Hepatocyte (in vitro differentiated cells): ENCODE data around the gene DDN. TPM values are rescaled to one million over a fixed set of nuclear protein-coding genes. Genes with fewer than 3 reads are reported as not detected.

ENCODE experiments used
- DNase-seq: peaks from one replicate; pipeline ENCODE4 v3.0.0-alpha.2; 2016; ENCODE audit warnings: low spot score
- H2AFZ ChIP-seq: fragments of 200-600 bp; sonication (generic); 2 replicates; pipeline ENCODE4 v1.6.0; 2016; ENCODE audit warnings: antibody characterized with exemption, mild to moderate bottlenecking
- H3K27ac ChIP-seq: fragments of 200-600 bp; sonication (generic); 2 replicates; pipeline ENCODE4 v1.5.1; 2016; ENCODE audit warnings: mild to moderate bottlenecking
- H3K27me3 ChIP-seq: fragments of 200-600 bp; sonication (generic); 2 replicates; pipeline ENCODE4 v1.6.1; 2016
- H3K36me3 ChIP-seq: fragments of 200-600 bp; sonication (generic); replicated peaks from 2 replicates; pipeline ENCODE4 v1.5.1; 2016; ENCODE audit warnings: low read depth; ENCODE audit not compliant: insufficient read depth
- H3K4me1 ChIP-seq: fragments of 200-600 bp; sonication (generic); 2 replicates; pipeline ENCODE4 v1.5.1; 2016; ENCODE audit warnings: mild to moderate bottlenecking, moderate library complexity; ENCODE audit not compliant: insufficient read depth
- H3K4me2 ChIP-seq: fragments of 200-600 bp; sonication (generic); 2 replicates; pipeline ENCODE4 v1.6.0; 2016
- H3K4me3 ChIP-seq: fragments of 200-600 bp; sonication (generic); 2 replicates; pipeline ENCODE4 v1.5.1; 2016; ENCODE audit warnings: mild to moderate bottlenecking
- H3K79me2 ChIP-seq: fragments of 200-600 bp; sonication (generic); 2 replicates; pipeline ENCODE4 v1.6.0; 2017; ENCODE audit warnings: mild to moderate bottlenecking
- H3K9me2 ChIP-seq: fragments of 200-600 bp; sonication (generic); replicated peaks from 2 replicates; pipeline ENCODE4 v1.6.0; 2017; ENCODE audit warnings: mild to moderate bottlenecking; ENCODE audit not compliant: insufficient read depth
- H3K9me3 ChIP-seq: fragments of 200-600 bp; sonication (generic); 2 replicates; pipeline ENCODE4 v1.5.1; 2016; ENCODE audit warnings: low read depth, mild to moderate bottlenecking
- H4K20me1 ChIP-seq: fragments of 200-600 bp; sonication (generic); 2 replicates; pipeline ENCODE4 v1.6.0; 2016; ENCODE audit warnings: mild to moderate bottlenecking; ENCODE audit not compliant: insufficient read depth, poor library complexity, severe bottlenecking
- EZH2 ChIP-seq: fragments of 200-600 bp; sonication (generic); IDR thresholded peaks from 2 replicates; pipeline ENCODE4 v1.6.1; 2016; ENCODE audit warnings: antibody characterized with exemption, mild to moderate bottlenecking, borderline replicate concordance
- EZH2phosphoT487 ChIP-seq: fragments of 200-600 bp; sonication (generic); IDR thresholded peaks from one replicate; pipeline ENCODE4 v1.6.1; 2018; ENCODE audit warnings: antibody characterized with exemption, mild to moderate bottlenecking, low read depth, moderate library complexity; ENCODE audit not compliant: unreplicated experiment, severe bottlenecking
- WGBS: methylation state at CpG from one replicate; pipeline ENCODE4 v1.1.6; 2016; ENCODE audit warnings: low lambda C conversion rate; ENCODE audit errors: missing lambda C conversion rate; 5-methylcytosine and 5-hydroxymethylcytosine counted together
- polyA plus RNA-seq: library from polyadenylated mRNA; unstranded; fragments of >200 nt; fragmentation: Nextera tagmentation; extraction: Ambion mirVana; gene quantifications from 2 replicates; pipeline ENCODE4 v1.2.1, GENCODE V29; 2016
- total RNA-seq: library from RNA; depleted of rRNA; stranded (reverse); fragments of >200 nt; gene quantifications from 2 replicates; pipeline ENCODE4 v1.2.3, GENCODE V29; 2014
- TF ChIP-seq, protein P1 (sequence below): fragments of 200-600 bp; sonication (generic); IDR thresholded peaks from 2 replicates; pipeline ENCODE4 v1.5.1; 2016; ENCODE audit warnings: antibody characterized with exemption, mild to moderate bottlenecking; ENCODE audit not compliant: poor library complexity

Gene DDN
- total and polyA plus RNA-seq, 2 experiments from 2014 or later = 0.10 TPM; not detected in 1

DNA sequence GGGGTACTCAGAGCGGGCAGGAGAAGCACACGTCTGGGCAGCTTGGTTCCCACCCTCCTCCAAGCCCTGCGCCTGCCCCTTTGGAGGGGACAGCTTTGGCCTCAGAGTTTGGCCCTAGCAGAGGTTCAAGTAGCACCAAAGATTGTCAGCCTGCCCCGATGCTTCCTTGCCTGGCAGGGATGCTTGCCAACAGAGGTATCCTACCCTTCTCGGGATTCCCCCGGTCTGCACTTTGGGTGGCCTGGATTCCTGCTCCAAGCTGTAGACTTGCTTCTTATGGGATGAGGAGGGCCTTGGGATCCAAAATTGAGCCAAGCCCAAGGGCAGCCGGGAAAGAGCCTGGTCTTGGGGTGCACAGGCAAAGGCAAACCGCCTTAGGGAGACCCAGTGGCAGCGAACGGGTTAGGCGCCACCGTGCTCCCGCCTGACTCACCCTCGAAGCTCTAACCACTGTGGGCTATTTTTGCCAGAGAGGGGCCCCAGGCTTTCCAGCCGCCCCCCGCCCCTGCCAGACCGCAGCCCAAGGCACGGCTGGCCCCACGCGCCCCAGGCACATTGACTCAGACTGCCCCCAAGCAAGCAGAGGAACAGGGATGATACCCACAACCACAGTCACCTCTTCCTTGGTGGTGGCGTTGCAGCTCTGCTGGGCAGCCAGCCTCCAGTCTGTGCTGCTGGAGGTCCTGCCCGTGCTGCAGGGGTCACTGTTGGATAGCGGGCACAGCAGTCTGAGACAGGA, 26.8 kb downstream of the DDN start:
- Histone ChIP-seq H2AFZ (no peak overlapping the region), H3K36me3 (no peaks in the 10 kb centered on the region), H3K9me3 (no peaks in the 10 kb centered on the region), H3K4me2 (no peak overlapping the region), H3K9me2 (no peaks in the 10 kb centered on the region), H3K4me3 (no peak overlapping the region), H3K27ac (no peak overlapping the region), H3K79me2 (no peaks in the 10 kb centered on the region), H3K27me3 (peaks cover 81% of the 10 kb centered on the region), H4K20me1 (no peaks in the 10 kb centered on the region), H3K4me1 (peaks cover 24% of the 10 kb centered on the region)
- no peak for DNase-seq
- TF ChIP-seq EZH2phosphoT487 = no peak
- TF ChIP-seq, protein P1, sequence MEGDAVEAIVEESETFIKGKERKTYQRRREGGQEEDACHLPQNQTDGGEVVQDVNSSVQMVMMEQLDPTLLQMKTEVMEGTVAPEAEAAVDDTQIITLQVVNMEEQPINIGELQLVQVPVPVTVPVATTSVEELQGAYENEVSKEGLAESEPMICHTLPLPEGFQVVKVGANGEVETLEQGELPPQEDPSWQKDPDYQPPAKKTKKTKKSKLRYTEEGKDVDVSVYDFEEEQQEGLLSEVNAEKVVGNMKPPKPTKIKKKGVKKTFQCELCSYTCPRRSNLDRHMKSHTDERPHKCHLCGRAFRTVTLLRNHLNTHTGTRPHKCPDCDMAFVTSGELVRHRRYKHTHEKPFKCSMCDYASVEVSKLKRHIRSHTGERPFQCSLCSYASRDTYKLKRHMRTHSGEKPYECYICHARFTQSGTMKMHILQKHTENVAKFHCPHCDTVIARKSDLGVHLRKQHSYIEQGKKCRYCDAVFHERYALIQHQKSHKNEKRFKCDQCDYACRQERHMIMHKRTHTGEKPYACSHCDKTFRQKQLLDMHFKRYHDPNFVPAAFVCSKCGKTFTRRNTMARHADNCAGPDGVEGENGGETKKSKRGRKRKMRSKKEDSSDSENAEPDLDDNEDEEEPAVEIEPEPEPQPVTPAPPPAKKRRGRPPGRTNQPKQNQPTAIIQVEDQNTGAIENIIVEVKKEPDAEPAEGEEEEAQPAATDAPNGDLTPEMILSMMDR = no peak
- TF ChIP-seq EZH2 = peak; percentile 48
- WGBS = 40% methylated on average over 21 of the region's 23 CpGs

DNA sequence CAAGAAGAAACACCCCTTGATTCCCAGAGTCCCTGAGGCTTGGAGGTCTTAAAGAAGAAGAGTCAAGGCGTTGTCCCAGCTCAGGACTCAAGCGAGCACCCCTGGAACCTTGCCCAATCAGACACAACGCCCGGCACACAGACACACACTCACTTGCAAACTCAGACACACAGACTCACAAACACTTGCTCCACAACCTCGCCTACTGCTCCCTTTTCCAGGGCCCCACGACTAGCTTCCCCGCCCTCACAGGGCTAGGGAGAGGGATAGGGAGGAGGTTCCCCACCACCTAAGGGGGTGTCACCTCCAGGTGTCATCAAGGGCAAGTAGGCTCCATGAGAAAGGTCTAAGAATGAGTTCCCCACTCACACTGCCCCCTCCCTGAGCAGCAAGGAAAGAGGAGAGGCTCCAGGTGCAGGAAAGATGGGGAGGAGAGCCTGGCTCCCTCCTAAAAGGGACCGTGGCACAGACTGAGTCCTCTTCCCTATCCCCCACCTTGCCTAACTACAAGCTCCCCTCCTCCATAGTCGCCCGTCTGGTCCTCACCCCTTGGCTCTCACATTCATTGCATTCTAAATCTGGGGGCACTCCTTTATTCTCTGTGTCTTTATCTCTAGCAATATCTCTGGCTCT, 28.4 kb downstream of the DDN start:
- no peaks in the 10 kb centered on the region for H4K20me1 ChIP-seq
- WGBS = 31% methylated on average over 10 of the region's 10 CpGs
- no peaks in the 10 kb centered on the region for H3K36me3 ChIP-seq
- H3K9me3 ChIP-seq = no peaks in the 10 kb centered on the region
- H2AFZ ChIP-seq = peak overlapping the region; percentile 17
- no peak overlapping the region for H3K4me3 ChIP-seq
- H3K27ac ChIP-seq = no peak overlapping the region
- TF ChIP-seq EZH2 (no peak), EZH2phosphoT487 (no peak)
- TF ChIP-seq, protein P1 = no peak
- no peaks in the 10 kb centered on the region for H3K79me2 ChIP-seq
- no peaks in the 10 kb centered on the region for H3K9me2 ChIP-seq
- peaks cover 65% of the 10 kb centered on the region for H3K27me3 ChIP-seq
- peaks cover 24% of the 10 kb centered on the region for H3K4me1 ChIP-seq
- peak overlapping the region; percentile 78 for H3K4me2 ChIP-seq
- DNase-seq = no peak

DNA sequence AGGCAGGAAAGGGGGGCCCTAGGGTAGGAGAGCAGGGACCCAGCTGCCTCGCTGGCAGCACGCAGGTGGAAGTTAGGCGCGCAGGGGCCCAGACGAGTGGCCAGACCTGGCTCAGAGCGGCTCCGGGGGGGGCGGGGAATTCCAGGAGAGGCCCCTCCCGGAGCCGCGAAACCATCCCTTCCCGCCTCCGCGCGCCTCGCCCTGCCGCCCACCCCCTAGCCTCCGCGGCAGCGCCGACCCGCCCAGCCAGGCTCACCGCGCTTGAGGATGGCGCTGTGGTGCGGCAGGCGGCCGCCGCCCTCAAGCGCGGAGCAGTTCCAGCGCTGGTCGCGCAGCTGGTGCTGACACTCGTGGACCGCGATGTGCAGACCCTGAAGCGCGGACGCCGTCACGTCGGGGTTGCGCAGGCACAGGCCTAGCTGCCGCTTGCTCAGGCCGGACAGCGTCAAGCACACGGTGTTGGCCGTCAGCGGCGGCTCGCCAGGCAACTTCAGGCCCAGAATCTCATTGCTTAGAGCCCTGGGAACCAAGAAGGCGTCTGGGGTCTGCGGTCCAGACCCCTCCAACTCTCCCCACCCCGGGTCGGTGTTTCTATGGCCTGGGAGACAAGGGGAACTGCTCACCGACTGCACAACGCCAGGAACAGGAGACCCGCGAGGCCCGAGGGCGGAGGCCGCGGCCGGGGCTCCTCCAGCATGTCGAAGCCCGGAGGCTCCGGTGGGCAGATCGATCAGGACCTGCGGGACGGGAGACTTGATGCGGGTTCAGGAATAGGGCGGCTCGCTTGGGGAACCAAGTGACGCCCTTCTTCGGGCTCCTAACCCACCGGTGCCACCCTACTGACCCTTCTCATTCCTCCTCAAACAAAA, 29.1 kb downstream of the DDN start:
- H3K27me3 ChIP-seq = peaks cover 58% of the 10 kb centered on the region
- H3K4me3 ChIP-seq = no peak overlapping the region

More for the DNA sequence above, 29.1 kb downstream of the DDN start:
- H3K27ac ChIP-seq = no peak overlapping the region
- H3K9me2 ChIP-seq = no peaks in the 10 kb centered on the region
- no peaks in the 10 kb centered on the region for H3K36me3 ChIP-seq
- H3K79me2 ChIP-seq = no peaks in the 10 kb centered on the region
- H3K4me2 ChIP-seq = peak overlapping the region; percentile 78
- H2AFZ ChIP-seq = peak overlapping the region; percentile 58
- DNase-seq = peak; percentile 69
- 8% methylated on average over 56 of the region's 77 CpGs for WGBS
- TF ChIP-seq, protein P1 = peak; percentile 16
- TF ChIP-seq EZH2phosphoT487 (no peak), EZH2 (peak; percentile 50)
- H3K4me1 ChIP-seq = peaks cover 24% of the 10 kb centered on the region
- no peaks in the 10 kb centered on the region for H4K20me1 ChIP-seq
- H3K9me3 ChIP-seq = no peaks in the 10 kb centered on the region
